AG09309 (cell line): Measurements from ENCODE around the gene CACNA1S.

Experiments
- DNase-seq: peaks from one replicate; pipeline ENCODE4 v3.0.0-alpha.2; 2010; ENCODE audit warnings: low read depth
- H3K4me3 ChIP-seq: 2 replicates; pipeline ENCODE4 v1.5.1; 2011; ENCODE audit warnings: mild to moderate bottlenecking, low read depth, low read length, moderate library complexity; ENCODE audit not compliant: control insufficient read depth
- CTCF ChIP-seq: IDR thresholded peaks from 2 replicates; pipeline ENCODE4 v1.5.1; 2011; ENCODE audit warnings: mild to moderate bottlenecking, low read depth, low read length, inconsistent platforms; ENCODE audit not compliant: insufficient read depth, control insufficient read depth; ENCODE audit errors: missing control alignments

CACNA1S gene

DNA sequence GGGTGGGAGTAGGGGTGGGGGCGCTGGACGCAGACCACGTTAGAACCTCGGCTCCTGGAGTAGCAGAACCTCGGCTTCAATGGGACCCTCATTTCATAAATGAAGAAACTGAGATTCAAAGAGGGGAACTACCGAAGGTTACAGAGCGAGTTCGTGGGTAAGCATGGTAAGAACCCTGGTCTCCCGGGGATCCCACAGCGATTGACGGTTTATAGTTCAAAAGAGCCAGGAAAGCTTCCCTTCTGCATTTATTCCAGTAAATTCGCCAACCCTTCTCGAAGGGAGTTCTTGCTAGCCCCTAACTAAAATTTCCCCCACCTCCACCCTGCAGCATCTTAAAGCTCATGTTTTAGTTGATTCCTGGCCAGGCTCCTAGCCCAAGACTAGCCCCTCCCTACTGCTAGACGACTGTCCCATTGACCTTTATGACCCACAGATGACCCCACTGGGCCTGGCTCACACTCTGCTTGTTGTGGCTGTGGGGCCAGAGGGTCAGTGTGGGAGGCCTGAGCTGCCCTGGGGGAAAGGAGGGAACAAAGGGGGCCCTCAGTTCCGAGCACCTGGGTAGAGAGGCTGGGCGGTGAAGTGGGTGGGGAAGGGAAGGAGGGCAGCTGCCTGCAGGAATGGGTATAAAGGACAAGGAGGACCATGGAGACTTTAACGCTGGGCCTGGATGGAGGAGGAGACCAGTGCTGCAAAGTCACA, 88.2 kb downstream of the CACNA1S start:
- H3K4me3 ChIP-seq: no peak overlapping the region
- TF ChIP-seq CTCF: no peak

DNA sequence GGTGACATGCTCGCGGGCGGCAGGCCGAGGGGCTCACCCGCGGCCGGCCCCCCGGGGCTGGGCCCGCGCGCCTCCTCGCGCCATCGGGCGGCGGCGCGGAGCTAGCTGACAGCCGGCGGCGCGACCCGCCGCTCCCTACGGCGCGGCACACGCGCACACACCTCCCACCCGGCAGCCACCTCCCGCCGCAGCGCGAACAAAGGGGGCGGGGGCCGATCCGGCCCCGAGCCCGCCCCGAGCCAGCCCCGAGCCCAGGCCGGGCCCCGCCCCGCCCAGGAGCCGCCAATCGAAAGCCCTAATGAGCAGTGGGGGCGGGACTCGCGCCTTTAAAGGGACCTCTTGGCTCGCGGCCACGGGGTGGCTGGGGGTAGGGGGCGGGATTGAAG, 88.7 kb downstream of the CACNA1S start, which contains the start of gene KIF21B:
TSS of gene KIF21B (minus strand) at position 198 of the 386 bp plus-strand sequence. CDS start 331 bp downstream, outside the sequence.
- no peak for TF ChIP-seq CTCF
- DNase-seq: no peak
- H3K4me3 ChIP-seq: peak within 1 kb of the TSS; percentile 33

More for the DNA sequence above, 88.2 kb downstream of the CACNA1S start:
- DNase-seq: no peak

- no peak for DNase-seq
- no peak for TF ChIP-seq CTCF
- peak overlapping the region; percentile 33 for H3K4me3 ChIP-seq
Observed at GRCh38 chr1:201022820-201023516, 89.3 kb downstream of the CACNA1S start.

GRCh38 chr1:201022493-201022819, 89.8 kb downstream of the CACNA1S start:
- TF ChIP-seq CTCF: no peak

DNA sequence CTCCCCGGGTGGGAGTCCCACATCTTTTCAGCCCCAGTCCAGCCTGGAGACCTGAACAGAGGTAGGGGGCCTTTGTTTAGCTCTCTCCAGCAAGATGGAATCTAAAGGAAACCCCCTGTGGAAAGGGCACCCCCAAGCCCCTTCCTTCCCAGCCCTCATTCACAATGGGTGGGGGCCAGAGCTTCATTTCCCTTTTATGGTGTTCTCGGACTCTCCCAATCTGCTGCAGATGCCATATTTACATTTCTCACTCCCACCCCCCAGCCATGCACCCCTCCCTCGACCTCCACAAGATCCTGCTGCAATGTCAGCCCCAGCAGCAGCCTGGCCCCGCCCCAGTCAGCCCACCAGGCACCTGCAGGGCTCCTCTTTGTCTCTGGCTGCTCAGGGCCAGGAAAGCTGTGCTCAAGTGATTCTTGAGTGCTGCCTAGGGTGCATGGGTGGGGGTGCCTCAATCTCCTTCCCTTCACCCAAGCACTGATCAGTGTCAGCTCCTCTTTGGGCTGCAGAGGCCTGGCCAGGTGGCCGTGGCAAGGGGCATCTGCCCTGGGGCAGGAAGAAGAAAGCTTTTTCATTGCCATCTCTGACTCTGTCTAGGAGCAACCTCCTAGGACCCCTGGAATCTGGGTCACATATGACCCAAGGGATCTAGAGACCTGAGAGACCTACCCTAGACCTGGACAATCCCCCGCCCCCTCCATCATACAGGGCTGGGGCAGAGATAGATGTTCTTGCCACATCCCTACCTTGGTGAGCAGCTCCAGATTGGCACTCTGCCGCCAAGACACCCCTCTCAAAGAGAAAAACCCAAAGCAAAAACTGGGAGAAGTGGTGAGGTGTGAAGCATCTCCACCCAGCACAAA, 90.4 kb downstream of the CACNA1S start:
- H3K4me3 ChIP-seq: no peak overlapping the region
- no peak for DNase-seq
- no peak for TF ChIP-seq CTCF

More at GRCh38 chr1:201022493-201022819, 89.8 kb downstream of the CACNA1S start:
- no peak for DNase-seq
- no peak overlapping the region; the same call in 1 of the 2 replicates for H3K4me3 ChIP-seq

GRCh38 chr1:201020721-201021629, 91.3 kb downstream of the CACNA1S start:
- peak; percentile 25 for TF ChIP-seq CTCF
- no peak overlapping the region for H3K4me3 ChIP-seq
- no peak for DNase-seq
